HL-60/S4 treated with phorbol 12-myristate 13-acetate at 8.2 ng/mL for 4 days and 3 days (cell line): ENCODE results near the gene SLC8A2.

Experiments used
- in situ Hi-C: fragments of 300-500 bp; cut with MboI; formaldehyde crosslinking; loops from 2 replicates; pipeline ENCODE4 v1.15.0; 2022; ENCODE audit warnings: low sequenced_read_pairs

The SLC8A2 gene

DNA sequence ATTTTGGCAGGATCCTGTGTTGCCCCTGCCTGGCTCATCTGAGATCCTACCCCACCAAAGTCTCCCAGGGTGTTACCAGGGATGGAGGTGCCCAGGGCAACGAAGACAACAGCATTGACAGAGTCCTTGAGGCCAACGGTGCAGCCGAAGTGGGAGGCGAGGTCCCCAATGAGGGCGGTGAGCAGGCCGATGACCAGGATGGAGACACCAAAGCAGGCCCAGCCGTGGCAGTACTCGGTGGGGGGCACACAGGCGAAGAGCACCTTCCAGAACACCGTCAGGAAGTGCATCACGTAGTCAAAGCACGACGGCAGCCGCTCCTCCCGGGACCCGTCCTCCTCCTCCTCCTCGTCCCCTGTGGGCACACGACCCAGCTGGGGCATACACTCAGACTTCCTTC, 39.6 kb downstream of the SLC8A2 start:
- in situ Hi-C loops = no loop called here

DNA sequence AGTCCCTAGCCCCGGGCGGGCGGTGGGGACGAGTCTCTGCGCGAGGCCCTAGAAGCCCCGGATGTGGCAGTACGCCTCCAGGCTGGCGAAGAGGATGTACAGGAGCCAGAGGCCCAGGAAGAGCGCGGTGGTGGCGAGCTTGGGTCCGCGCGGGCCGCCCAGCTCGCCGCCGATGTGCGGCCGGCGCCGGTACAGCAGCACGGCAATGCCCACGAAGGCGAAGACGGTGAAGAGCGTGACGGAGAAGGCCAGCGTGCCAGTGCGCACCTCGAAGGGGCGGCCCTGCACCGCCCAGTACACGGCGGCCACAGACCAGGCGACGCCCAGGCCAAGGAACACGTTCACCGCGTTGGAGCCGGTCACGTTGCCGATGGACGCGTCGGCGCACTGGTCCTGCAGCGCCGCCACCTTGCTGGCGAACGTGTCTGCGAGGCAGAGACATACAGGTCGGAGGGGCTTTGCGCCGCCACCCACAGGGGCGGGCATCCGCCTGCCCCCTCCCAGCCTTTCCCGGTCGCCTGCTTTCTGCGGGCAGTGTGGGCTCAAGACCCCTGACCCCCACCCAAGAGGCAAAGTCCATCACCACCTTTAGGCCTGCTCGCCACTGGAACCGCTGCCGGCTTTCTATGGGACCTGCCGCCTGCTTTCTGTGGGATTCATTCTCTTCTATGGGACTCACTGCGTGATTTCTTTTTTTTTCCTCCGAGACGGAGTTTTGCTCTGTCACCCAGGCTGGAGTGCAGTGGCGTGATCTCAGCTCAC, 41.5 kb downstream of the SLC8A2 start:
- in situ Hi-C loops = no loop called here

DNA sequence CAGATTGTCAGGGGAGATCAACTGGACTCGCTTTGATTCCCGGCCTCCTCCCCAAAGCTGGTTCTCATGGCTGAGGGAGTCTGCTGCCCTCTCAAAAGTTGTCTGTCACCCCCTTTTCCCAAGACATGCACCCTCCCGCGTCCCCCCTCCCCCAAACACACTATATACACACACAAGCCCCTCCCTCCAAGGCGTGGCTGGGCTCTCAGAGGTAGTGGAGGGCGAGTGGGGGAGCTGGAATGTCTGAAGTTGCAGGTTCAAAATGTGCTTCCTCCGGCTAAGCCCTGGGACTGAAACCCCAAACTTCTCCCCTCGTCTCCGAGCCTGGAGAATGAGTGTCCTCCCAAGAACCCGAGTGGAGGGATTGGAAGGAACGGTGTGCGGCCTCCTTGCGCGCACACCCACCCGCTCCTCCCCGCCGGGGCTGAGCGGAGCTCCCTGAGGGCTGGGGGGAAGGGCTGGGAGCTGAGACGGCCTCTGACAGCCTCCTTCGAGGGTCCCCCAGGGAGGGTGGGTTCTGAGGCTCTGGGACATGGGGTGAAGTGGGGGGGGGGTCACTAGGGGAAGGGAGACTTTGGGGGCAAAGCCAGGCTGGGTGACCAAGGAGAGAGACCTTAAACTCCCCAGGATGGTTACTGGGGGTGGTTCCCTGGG, 42.4 kb downstream of the SLC8A2 start:
- in situ Hi-C loops = no loop called here

DNA sequence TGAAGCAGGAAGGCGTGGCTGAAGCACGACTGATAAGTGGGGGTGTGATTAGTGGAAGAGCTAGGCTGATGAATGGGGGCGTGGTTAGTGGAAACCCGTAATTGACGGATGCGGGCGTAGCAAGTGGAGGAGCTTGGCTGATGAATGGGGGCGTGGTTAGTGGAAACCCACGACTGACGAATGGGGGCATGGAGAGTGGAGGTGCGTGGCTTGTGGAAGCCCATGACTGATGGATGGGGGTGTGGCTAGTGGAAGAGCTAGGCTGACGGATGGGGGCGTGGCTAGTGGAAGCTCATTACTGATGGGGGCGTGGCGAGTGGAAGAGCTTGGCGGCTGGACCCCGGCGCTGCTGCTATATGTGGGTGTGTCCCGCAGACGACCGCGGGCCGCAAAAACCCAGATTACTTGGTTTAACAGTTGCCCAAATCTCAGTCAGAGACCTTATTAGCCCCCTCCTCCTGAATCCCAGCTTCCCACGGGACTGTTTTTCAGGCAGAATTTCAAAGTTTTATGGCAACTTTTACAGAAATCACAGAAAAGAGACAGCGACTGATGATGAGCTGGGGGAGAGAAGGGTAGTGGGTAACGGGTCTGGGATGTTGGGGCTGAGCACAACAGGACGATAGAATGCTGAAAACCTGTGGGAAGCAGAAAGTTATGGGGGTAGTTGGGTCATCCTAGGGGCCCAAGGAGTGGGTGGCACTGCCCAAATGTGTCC, 43.4 kb downstream of the SLC8A2 start:
- in situ Hi-C loops = no loop called here

DNA sequence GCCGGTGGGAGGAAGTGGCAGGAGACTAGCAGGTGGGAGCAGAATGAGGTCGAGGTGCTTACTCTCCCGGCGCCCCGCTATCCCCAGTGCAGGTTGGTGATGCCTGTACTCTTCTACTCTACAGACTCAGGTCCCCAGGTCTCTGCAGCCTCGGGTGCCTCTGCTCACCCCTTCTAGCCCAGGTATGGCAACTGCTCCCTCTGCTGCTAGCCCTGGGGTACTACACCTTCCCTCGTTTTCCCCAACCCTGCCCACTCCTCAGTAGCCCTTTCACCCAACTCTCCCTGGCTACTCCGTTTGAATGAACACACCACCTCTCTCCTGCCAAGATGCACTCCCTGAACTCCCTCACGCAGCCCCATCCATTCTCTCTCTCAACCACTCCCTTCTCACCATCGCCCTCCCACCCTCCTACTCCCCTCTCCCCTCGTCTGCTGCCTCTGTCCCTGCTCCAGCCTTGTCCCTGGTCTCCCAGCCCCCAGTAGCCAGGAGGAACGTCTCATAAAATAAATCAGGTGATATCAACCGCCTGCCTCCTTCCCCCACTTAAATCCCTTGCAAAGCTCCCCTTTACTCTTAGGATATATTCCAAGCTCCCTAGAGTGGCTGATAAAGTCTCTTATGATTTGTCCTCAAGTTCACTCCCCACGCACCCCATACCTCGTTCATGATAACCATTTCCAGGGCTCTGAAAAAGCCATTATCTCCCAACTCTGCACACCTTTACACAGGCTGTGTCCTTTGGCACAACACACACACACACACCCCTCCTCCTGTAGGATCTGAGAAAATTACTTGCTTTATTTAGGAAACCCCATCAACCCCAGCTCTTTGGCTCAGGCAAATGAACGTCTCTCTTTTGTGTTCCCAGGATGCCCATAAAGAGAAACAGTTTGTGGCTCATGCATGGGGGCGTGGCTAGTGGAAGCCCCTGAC, 44.2 kb downstream of the SLC8A2 start:
- in situ Hi-C loops = no loop called here

DNA sequence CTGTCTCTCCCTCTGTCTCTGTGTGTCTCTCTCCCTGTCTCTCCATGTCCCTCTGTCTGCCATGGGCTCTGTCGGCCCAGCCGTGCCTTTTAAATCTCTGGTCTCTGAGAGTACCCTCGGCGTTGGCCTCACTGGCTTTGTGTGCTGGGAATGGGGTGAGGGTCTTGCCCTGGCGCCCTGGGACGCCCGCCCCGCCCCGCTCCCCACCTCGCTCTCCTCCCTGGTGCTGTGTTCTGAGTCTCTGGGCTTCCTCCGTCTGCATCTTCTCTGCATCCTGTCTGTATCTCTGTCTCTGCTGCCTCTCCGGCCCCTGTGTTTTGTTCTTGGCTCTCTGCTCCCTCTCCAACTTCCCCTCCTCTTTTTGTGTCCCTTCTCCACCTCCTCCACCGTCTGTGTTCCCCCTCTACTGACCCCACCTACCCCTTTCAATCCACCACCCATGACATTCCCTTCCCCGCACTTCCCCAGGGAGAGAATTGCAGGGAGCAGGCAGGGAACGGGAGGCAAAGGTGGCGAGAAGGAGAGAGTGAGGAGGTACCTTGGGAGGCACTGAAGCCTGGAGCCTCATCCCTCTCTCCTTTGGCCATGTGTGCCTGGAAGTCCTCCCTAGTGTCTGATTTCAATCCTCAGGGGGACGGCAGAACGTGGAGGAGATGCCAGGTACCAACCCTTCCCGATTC, 48.4 kb downstream of the SLC8A2 start:
- in situ Hi-C loops = no loop called here

DNA sequence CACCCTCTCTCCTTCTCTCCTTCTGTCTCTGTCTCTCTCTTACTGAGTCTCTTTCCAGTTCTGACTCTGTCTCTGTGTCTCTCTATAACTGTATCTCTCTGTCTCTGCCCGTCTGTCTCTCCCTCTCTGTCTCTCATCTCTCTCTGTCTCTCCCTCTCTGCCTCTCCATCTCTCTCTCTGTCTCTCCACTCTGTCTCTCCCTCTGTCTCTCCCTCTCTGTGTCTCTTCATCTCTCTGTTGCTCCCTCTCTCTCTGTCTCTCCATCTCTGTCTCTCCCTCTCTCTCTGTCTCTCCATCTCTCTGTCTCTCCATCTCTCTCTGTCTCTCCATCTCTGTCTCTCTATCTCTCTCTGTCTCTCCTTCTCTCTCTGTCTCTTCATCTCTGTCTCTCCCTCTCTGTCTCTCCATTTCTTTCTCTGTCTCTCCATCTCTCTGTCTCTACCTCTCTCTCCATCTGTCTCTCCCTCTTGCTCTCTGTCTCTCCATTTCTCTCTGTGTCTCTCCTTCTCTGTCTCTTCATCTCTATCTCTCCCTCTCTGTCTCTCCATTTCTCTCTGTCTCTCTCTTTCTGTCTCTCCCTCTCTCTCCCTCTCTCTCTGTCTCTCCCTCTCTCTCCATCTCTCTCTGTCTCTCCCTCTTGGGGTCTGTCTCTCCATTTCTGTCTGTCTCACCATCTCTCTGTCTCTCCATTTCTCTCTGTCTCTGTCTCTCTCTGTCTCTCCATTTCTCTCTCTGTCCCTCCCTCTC, 49.1 kb downstream of the SLC8A2 start:
- in situ Hi-C loops = no loop called here

DNA sequence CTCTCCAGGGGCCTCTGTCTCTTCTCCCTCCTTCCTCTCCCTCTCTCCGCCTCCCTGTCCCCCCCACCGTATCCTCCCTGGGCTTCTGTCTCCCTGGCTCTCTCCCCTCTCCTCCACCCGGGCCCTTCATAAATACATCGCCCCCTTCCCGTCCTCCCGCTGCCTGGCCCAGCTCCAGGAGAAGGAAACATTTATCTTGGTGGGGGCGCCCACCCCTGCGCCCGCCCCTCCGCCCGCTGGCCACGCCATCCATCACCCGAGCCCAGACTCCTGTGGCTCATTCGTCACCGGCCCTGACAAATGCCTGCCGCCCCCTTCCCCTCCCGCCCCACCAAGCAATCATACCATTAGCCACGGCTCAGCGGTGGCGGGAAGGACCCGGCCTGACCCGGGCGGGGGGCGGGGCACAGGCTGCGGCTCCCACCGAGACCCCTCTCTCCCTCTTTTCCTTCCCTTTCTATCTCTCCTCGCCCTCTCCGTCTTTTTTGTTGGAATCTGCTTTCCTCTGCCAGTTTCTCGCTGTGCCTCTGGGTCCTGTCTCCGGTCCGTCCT, 49.8 kb downstream of the SLC8A2 start:
- in situ Hi-C loops = no loop called here

DNA sequence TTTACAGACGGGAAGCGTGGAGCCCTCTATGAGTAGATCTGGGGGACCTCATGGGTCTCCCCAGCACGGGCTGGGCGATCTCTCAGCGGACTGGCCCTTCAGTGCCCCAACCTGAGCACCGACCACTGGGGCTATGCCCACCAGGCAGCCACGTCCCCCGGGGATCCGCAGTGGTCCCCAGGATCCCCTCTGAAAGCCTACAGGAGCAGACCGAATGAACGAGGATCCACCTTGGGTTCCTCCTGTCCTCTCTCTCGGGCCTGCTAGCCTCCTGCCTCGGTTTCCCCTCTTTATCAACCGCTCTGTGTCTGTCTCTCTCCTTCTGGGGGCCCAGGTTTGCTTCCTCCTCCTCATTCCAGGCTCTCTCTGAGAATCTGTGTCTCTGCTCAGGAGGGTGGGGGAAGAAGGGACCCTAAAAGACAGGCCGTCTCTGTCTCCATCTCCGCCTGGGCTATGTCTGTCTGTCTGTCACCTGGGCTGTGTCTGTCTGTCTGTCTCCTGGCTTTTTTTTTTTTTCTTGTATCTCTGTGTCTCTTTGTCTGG, 50.4 kb downstream of the SLC8A2 start:
- in situ Hi-C loops = no loop called here

DNA sequence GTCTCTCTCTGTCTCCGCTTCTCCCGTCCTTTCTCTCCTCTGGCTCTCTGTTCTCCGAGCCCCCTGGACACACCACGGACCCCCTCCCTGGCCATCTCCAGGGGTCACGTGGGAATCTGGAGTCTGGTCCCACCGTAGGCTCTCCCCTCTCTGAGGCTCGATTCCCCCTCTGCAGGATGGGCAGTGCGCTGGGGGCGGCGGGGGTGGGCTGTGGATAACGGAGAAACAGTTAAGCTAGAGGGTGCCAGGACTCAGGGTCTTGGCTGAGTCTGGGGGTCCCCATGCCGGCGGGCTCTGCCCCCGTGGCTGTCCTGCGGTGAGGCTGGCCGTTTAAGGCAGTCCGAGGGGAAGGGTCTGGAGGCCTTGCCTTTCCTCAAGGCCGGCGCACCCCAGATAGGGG, 51.9 kb downstream of the SLC8A2 start:
- in situ Hi-C loops = no loop called here

DNA sequence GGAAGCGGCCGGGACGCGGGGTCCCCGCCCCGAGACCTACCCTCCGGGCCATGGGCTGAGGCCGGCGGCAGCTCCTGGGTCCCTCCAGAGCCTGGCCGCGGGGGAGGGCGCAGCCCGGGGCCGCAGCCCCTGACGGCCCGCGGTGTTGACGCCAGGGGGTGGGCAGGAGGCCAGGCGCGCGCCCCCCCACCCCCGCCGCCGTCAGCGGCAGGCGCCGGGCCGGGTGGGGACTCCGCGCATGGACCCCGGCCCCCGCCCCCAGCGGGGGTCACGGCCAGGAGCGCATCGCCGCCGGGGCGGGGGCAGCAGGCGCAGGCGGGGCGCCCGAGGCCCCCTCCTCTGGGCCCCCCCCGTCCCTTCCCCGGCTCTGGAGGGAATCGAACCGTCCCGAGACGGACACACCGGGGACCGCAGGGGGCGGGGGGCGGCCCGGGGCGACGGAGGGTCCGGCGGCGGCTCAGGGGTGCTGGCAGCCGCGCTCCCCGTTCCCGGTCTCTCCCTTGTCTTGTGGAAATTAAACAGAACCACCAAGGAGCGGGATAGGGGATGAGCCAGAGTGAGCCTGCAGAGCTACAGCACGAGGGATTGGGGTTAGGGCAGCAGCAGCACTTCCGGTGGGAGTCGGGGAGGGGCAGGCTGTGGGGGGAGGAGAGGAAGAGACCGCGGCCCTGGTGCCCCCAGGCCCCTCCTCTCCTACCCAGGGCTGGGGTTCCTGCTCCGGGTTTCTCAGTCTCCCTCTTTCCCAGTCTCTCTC, 52.5 kb downstream of the SLC8A2 start, which contains the start of gene MEIS3:
MEIS3 (minus strand) TSS at position 498 of the 754 bp plus-strand sequence; CDS start at position 52, 446 bp downstream.
- in situ Hi-C loops = no loop called here

DNA sequence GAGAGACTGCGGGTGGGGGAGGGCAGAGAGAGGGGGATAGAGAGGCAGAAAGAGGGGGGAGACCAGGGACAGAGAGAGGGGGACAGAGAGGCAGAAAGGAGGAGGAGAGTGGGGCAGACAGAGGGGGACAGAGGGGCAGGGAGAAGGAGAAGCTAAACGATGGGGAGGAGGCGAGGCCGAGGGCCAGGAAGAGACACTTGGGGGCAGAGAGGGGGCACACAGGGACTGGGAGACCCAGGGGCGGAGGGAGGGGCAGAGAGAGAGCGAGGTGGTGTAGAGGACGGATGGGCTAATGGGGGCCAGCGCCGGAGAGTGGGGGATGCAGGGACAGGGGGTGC, 53.0 kb downstream of the SLC8A2 start:
- in situ Hi-C loops = no loop called here

DNA sequence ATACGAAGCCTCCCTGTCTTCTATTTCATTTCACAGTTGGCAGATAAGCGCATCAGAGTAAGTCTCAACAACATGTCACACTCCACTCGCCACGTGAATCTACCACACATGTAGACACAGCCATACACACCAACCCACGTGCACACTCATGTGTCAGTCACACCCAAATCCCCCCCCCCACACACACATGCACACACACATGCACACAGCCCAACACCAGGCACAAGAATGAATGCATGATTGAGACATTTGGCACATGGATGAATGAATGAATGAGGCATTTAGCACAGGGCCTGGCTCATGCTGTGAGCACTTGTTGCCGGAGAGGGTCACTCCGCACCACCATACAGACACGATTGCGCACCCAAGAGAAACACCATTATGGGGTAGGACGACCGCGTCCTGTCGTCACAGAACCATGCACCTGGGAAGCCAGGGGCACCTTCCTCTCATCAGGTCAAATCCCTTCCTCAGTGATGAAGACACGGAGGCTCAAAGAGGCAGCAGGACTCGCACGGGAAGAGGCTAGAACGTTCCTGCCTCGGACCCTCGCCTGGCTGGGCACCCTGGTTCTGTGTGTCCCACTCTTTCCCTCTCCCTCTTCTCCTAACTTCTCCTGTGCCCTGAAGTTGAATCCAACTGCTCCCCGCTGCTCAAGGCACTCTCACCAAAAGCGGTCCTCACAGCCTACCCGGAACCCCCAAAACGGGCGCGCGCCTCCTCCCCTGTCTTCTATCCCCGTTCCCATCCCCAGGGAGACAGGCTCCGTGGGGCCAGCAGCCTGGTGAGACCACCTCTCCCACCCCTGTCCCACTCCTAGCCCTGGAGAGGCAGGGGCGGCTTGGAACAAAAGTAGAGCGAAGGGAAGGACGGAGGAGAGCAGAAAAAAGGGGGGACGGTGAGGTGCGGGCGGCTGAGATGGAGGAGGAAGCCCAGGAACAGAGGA, 53.7 kb downstream of the SLC8A2 start:
- in situ Hi-C loops = no loop called here

DNA sequence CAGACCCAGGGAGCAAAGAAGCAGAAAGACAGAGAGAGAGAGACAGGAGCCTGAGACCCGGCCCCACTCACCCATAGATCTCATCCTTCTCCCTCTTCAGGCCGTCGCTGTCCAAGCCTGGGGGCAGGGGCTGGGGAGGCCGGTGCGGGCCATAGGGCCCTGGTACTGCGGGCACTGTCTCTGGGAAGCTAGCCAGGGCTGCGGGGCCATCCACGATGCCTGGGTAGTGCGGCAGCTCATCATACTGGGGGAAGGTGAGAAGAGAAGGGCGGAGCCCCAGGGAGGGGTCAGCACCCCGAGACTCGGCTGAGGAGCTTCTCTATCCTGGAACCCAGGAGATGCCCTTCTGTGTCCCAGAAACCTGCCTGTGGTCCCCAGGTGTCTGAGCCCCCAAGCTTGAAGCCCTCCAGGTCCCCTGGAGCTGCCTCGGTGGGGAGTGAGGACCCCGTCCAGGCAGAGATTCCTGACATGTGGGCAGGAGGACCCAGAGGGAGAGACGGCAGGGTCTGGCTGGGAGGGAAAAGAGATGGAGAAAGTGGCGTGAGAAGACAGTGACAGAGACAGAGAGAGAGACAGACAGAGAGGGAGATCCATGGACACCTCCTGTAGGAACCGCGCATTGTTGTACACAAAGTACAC, 54.5 kb downstream of the SLC8A2 start:
- in situ Hi-C loops = no loop called here

DNA sequence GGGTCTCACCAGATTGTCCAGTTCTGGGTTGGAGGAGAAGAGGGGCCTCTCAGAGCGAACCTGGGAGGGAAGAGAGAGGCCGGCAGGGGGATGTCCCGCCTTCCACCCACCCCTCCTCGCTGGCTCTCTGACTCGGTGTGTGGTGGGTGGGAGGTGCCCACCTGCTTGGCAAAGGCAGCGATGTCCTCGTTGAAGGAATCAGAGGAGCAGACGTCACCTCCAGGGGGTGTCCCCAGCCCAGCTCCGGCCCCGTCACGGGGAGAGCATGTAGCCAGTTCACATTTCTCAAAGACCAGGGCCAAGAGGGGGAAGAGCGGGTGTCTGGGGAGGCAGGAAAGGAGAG, 55.1 kb downstream of the SLC8A2 start:
- in situ Hi-C loops = no loop called here

DNA sequence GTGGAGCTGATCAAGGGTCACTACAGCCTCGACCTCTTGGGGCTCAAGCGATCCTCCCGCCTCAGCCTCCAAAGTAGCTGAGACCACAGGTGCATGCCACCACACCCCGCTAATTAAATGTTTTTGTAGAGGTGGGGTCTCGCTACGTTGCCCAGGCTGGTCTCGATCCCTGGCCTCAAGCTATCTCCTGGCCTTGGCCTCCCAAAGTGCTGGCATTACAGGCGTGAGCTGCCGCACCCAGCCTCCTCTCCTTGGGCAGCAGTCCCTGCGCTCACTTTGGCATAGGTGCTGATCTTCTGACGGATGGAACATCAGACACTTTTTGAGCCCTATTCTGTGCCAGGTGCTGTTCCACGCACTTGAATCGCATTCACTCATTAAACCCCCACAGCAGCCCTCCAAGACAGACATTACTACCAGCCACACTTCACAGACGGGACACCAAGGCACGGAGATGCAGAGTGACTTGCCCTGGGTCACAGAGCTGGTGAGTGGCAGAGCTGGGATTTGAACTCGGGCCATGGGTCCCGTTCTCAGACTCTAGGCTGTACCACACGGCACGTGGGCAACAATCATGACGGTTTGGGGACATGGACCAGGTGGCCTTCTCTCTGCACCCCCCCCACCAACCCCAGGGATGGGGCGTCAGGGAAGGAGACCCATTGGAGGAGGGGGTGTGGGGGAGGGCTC, 55.6 kb downstream of the SLC8A2 start:
- in situ Hi-C loops = no loop called here
